Prostate gland (tissue), 2 donors: ENCODE results near the gene TDRD10. TPM values are rescaled to one million over a fixed set of nuclear protein-coding genes. Genes with fewer than 3 reads are reported as not detected.

Experiments
- DNase-seq: peaks from one replicate; pipeline ENCODE4 v3.0.0-alpha.2; 2019; ENCODE audit warnings: low spot score
- H3K27ac ChIP-seq, 2 donors: fragments of 200-600 bp; sonication (generic); 2 replicates each; pipeline ENCODE4 v1.5.1; 2017 to 2019
- H3K27me3 ChIP-seq: fragments of 200-600 bp; sonication (generic); replicated peaks from 2 replicates; pipeline ENCODE4 v1.5.1; 2019; ENCODE audit not compliant: insufficient read depth
- H3K36me3 ChIP-seq, 2 donors: fragments of 200-600 bp; sonication (generic); 1 replicate in 1 of 2; 2 replicates in 1 of 2; pipeline versions ENCODE4 v1.5.1 to v1.8.1; 2017 to 2019
- H3K4me1 ChIP-seq: fragments of 200-600 bp; sonication (generic); replicated peaks from 2 replicates; pipeline ENCODE4 v1.5.1; 2019
- H3K4me3 ChIP-seq, 2 donors: fragments of 200-600 bp; sonication (generic); 2 replicates each; pipeline ENCODE4 v1.5.1; 2017 to 2019
- H3K9me3 ChIP-seq: fragments of 200-600 bp; sonication (generic); 2 replicates; pipeline ENCODE4 v1.5.1; 2017
- POLR2A ChIP-seq: fragments of 450-650 bp; IDR thresholded peaks from one replicate; pipeline ENCODE4 v1.6.1; 2016; ENCODE audit warnings: antibody characterized with exemption, mild to moderate bottlenecking
- POLR2AphosphoS5 ChIP-seq: sonication (generic); formaldehyde crosslinking; IDR thresholded peaks from one replicate; pipeline ENCODE4 v1.6.1; 2017; ENCODE audit warnings: antibody characterized with exemption
- WGBS: methylation state at CpG from one replicate; pipeline ENCODE4 v1.1.5; 2018; 5-methylcytosine and 5-hydroxymethylcytosine counted together
- intact Hi-C: fragments of 100-400 bp; cut with DNase I; formaldehyde crosslinking; loops from one replicate; pipeline ENCODE4 v1.14.2; 2022
- total RNA-seq, 2 donors: library from RNA; depleted of rRNA; stranded (reverse); fragments of >200 nt; gene quantifications; one replicate each; pipeline ENCODE4 v1.1.0, GENCODE V29; 2016
- TF ChIP-seq, protein P1 (sequence below), 4 experiments: fragments of 200-600 bp in 2 of 4; fragments of 450-650 bp in 2 of 4; sonication (generic) in 2 of 4; IDR thresholded peaks; 1 replicate in 3 of 4; 2 replicates in 1 of 4; pipeline ENCODE4 v1.5.1; 2016 to 2019; ENCODE audit warnings: antibody characterized with exemption in 4 of 4, mild to moderate bottlenecking in 2 of 4, moderate library complexity in 2 of 4

Gene TDRD10
- total RNA-seq, 2 donors from 2014 or later, result 0.46 to 11.4 TPM

DNA sequence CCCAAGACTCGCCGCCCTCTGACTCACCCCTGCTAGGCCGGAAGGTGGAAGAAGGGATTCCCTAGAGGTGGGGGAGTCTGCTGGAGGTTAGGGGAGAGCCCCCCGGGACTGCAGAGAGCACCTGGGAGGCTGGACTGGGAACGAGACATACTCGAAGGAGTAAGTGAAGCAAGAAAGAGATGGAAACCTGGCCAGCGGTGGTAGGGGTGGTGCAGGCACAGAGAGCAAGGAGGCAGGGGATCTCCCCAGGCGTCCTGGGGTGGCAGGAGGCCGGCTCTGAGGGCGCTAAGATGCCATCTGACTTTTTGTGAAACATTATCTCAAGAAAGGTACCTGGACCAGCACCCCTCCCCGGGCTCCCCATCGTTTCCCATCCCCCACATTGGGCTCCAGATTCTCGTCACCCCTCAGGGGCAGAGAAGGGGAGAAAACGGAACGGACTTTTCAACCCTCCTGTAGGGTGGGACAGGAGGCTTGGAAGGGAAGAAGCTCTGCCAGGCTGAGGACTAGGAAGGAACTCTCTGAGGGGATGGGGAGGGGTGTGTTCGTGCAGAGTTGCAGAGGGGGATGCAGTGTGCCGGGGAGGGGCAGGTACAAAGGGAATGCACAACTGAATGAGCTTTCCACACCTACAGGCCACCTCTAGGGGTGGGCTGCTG is 66.3 kb downstream of the TDRD10 start:
- H3K4me1 ChIP-seq, result peaks cover 5% of the 10 kb centered on the region
- intact Hi-C loops, result no loop called here
- TF ChIP-seq, protein P1, sequence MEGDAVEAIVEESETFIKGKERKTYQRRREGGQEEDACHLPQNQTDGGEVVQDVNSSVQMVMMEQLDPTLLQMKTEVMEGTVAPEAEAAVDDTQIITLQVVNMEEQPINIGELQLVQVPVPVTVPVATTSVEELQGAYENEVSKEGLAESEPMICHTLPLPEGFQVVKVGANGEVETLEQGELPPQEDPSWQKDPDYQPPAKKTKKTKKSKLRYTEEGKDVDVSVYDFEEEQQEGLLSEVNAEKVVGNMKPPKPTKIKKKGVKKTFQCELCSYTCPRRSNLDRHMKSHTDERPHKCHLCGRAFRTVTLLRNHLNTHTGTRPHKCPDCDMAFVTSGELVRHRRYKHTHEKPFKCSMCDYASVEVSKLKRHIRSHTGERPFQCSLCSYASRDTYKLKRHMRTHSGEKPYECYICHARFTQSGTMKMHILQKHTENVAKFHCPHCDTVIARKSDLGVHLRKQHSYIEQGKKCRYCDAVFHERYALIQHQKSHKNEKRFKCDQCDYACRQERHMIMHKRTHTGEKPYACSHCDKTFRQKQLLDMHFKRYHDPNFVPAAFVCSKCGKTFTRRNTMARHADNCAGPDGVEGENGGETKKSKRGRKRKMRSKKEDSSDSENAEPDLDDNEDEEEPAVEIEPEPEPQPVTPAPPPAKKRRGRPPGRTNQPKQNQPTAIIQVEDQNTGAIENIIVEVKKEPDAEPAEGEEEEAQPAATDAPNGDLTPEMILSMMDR (IDR thresholded peaks at IDR 0.05), result no peak
- no peak for TF ChIP-seq POLR2AphosphoS5
- TF ChIP-seq POLR2A, result no peak
- WGBS, result 35% methylated on average over 17 of the region's 17 CpGs
- no peaks in the 10 kb centered on the region for H3K9me3 ChIP-seq
- no peak for DNase-seq
- H3K36me3 ChIP-seq, result no peaks in the 10 kb centered on the region
- no peak overlapping the region for H3K4me3 ChIP-seq
- no peaks in the 10 kb centered on the region for H3K27me3 ChIP-seq
- H3K27ac ChIP-seq, result no peak overlapping the region

DNA sequence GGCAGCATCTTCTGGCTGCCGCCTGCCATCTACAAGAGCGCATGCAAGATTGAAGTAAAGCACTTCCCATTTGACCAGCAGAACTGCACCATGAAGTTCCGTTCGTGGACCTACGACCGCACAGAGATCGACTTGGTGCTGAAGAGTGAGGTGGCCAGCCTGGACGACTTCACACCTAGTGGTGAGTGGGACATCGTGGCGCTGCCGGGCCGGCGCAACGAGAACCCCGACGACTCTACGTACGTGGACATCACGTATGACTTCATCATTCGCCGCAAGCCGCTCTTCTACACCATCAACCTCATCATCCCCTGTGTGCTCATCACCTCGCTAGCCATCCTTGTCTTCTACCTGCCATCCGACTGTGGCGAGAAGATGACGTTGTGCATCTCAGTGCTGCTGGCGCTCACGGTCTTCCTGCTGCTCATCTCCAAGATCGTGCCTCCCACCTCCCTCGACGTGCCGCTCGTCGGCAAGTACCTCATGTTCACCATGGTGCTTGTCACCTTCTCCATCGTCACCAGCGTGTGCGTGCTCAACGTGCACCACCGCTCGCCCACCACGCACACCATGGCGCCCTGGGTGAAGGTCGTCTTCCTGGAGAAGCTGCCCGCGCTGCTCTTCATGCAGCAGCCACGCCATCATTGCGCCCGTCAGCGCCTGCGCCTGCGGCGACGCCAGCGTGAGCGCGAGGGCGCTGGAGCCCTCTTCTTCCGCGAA is 69.4 kb downstream of the TDRD10 start:
- Histone ChIP-seq H3K27ac (no peak overlapping the region), H3K4me3 (no peak overlapping the region), H3K4me1 (peaks cover 5% of the 10 kb centered on the region), H3K9me3 (no peaks in the 10 kb centered on the region), H3K27me3 (no peaks in the 10 kb centered on the region), H3K36me3 (no peaks in the 10 kb centered on the region)
- WGBS, result 97% methylated on average over 59 of the region's 59 CpGs
- intact Hi-C loops, result no loop called here
- TF ChIP-seq POLR2A, result no peak
- no peak for TF ChIP-seq POLR2AphosphoS5
- TF ChIP-seq, protein P1 (IDR thresholded peaks at IDR 0.05), result no peak
- DNase-seq, result no peak

DNA sequence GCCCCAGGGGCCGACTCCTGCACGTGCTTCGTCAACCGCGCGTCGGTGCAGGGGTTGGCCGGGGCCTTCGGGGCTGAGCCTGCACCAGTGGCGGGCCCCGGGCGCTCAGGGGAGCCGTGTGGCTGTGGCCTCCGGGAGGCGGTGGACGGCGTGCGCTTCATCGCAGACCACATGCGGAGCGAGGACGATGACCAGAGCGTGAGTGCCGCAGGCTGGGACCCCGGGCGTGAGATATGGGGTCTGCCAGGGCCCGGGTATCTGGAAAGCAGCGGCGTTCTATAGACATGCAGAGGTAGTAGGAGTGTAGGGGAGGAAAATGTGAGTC is 69.9 kb downstream of the TDRD10 start:
- no peaks in the 10 kb centered on the region for H3K27me3 ChIP-seq
- H3K4me3 ChIP-seq, result no peak overlapping the region
- no peak overlapping the region for H3K27ac ChIP-seq
- TF ChIP-seq POLR2A (no peak), POLR2AphosphoS5 (no peak)
- TF ChIP-seq, protein P1 (IDR thresholded peaks at IDR 0.05), result no peak
- DNase-seq, result no peak
- intact Hi-C loops, result no loop called here
- peaks cover 5% of the 10 kb centered on the region for H3K4me1 ChIP-seq
- no peaks in the 10 kb centered on the region for H3K9me3 ChIP-seq
- 96% methylated on average over 28 of the region's 29 CpGs for WGBS
- H3K36me3 ChIP-seq, result no peaks in the 10 kb centered on the region

DNA sequence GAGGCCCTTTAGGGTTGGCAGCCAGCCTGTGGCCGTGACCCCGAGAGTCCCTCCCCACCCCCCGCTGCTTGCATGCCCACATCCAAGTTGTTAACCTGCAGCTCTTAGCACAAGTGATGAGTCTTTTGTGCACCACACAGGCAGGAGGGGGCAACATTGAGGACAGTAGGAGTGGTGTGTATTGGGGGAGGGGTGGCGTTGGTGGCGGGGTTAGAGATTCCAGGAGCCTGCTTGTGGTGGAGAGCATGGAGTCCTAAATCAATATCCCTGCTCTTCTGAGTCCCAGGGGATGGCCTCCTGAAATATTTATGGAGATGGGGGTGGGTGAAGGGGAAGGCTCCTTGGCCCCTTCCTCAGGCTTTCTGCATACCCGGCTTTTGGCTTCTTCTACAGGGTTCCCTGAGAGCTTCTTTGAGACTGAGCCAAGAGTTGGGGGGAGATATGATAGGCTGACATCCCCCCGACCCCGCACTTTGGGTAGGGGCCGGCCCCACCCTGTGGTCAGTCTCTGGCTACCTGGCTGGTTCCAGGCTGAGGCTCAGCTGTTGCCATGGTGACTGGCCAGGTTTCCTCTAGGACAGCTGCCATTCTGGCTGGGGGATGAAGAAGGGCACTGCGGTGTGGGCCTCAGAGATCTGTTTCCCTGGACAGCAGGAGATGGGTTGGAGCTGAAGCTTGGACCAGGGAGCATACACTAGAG is 70.6 kb downstream of the TDRD10 start:
- no peak overlapping the region for H3K27ac ChIP-seq
- no peak overlapping the region for H3K4me3 ChIP-seq
- DNase-seq, result no peak
- H3K36me3 ChIP-seq, result no peaks in the 10 kb centered on the region
- H3K27me3 ChIP-seq, result no peaks in the 10 kb centered on the region
- TF ChIP-seq POLR2AphosphoS5 (no peak), POLR2A (no peak)
- TF ChIP-seq, protein P1 (IDR thresholded peaks at IDR 0.05), result no peak
- no peaks in the 10 kb centered on the region for H3K9me3 ChIP-seq
- intact Hi-C loops, result no loop called here
- WGBS, result 76% methylated on average over 10 of the region's 10 CpGs
- peaks cover 4% of the 10 kb centered on the region for H3K4me1 ChIP-seq

DNA sequence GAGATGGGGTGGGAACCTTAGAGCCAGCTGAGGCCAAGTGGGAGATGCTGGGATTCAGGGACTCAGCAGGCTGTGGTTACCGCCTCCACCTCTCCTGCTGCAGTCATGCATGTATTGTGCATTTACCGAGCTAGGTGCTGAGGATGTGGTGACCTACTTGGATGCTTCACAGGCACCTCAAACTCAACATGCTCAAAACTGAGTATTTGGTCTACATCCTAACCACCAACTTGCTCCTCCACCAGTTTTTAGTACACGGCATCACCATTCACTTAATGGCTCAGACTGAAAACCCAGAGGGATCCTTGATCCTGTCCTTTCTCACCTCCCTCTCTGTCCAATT is 71.1 kb downstream of the TDRD10 start:
- H3K4me1 ChIP-seq, result no peaks in the 10 kb centered on the region
- no peak overlapping the region for H3K27ac ChIP-seq
- H3K4me3 ChIP-seq, result no peak overlapping the region
- no peaks in the 10 kb centered on the region for H3K9me3 ChIP-seq
- intact Hi-C loops, result no loop called here
- DNase-seq, result no peak
- TF ChIP-seq, protein P1 (IDR thresholded peaks at IDR 0.05), result no peak
- TF ChIP-seq POLR2AphosphoS5 (no peak), POLR2A (no peak)
- H3K27me3 ChIP-seq, result no peaks in the 10 kb centered on the region
- no peaks in the 10 kb centered on the region for H3K36me3 ChIP-seq
- WGBS, result 90% methylated on average over 3 of the region's 3 CpGs
